DND-41 (cell line): ENCODE data around the gene TMEM145.

Experiments used
- CTCF ChIP-seq: IDR thresholded peaks from 2 replicates; pipeline ENCODE4 v1.5.1; 2012; ENCODE audit warnings: borderline replicate concordance, low read length, moderate library complexity, mild to moderate bottlenecking; ENCODE audit not compliant: poor library complexity, severe bottlenecking; ENCODE audit errors: extremely low read depth
- EZH2 ChIP-seq: IDR thresholded peaks from 3 replicates; pipeline ENCODE4 v1.6.1; 2012; ENCODE audit warnings: borderline replicate concordance, low read depth, mild to moderate bottlenecking, moderate library complexity, low read length, inconsistent platforms; ENCODE audit not compliant: severe bottlenecking

- TF ChIP-seq CTCF (no peak), EZH2 (no peak)
These were observed 44.9 kb upstream of the TMEM145 start for GRCh38 chr19:42268142-42268703.
